Left cardiac atrium (tissue), 4 donors: Measurements from ENCODE around the gene CASQ2. TPM values are rescaled to one million over a fixed set of nuclear protein-coding genes. Genes with fewer than 3 reads are reported as not detected.

Experiments used
- ATAC-seq, 2 donors: fragments of 200-7000 bp; cut with Tn5 transposase; one replicate each; pipeline ENCODE4 v1.9.1; 2020; ENCODE audit warnings: mild to moderate bottlenecking in 2 of 2, moderate library complexity in 2 of 2
- DNase-seq: peaks from one replicate; pipeline ENCODE4 v3.0.0-alpha.2; 2020
- intact Hi-C, 2 donors: fragments of 100-400 bp; cut with DNase I; formaldehyde crosslinking; loops; one replicate each; pipeline versions ENCODE4 v1.14.1 to v1.15.1; 2022 to 2023
- total RNA-seq, 2 donors: library from RNA; stranded (reverse); fragmentation: NEBNext Ultra II Directional; extraction: Animal tissue kit (Norgen Biotek cat#: 25700); gene quantifications; one replicate each; pipeline ENCODE4 v1.2.1, GENCODE V29; 2021
- donor health status: DM: no; HTN: yes; CAD: no.
- donor health status: DM: no; HTN: yes; CAD: no; lungs with severe emphysema.
- donor health status: DM: yes; HTN: yes; CAD: no.
- donor health status: Dilated cardiomyopathy.

Gene CASQ2
- total RNA-seq, 2 donors from 2014 or later, result 603 to 715 TPM

DNA sequence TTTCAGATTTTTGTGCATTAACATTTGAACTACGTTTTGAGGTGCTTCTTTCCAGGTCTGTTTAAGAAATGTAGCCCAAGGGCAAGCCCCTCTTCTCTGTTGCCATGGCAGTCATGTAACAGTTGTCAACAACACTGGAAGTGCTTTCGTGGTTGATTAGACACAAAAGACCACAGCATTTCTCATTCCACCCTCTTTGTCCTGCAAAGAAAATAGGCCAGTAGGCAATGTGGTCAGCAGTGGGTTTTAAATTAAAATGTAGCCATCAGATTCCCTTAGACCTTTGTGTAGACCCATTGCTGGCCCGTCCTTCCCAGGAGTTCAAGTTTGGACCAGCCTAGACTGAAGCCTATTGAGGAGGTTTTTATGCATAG is 91.3 kb downstream of the CASQ2 start:
- ATAC-seq (no peak), DNase-seq (no peak)
- intact Hi-C loops, result no loop called here

DNA sequence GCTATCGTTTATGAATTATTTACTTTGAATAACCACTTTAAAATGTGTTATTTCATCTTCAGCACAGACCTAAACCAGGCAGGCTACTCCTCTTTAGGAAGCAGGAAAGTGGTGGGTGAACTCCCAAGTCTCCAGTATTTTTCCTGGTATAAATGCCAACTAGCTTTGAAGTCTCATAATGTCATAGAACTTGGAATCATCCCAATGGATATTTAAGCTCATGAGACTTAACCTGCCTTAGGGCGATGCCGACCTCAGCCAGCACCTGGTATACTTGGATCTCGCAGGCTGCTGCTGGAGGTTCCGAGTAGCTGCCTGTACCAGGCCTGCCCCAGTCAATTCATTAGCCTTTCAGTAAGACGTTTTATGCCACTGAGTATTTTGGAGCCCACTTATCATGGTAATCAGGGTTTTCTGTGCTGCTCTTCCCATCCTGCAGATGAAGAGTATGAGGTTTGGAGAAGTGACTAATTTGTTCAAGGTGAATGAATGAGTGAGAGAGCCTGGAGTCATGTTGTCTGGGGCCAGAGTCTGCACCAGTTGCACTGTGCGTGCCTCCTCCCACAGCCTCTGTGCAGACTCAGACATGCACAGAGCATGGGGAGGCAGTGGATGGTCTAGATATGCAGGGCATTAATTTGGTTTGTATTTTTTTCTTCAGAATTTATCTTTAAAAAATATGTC is 91.9 kb downstream of the CASQ2 start:
- DNase-seq (no peak), ATAC-seq (no peak)
- intact Hi-C loops, result no loop called here

DNA sequence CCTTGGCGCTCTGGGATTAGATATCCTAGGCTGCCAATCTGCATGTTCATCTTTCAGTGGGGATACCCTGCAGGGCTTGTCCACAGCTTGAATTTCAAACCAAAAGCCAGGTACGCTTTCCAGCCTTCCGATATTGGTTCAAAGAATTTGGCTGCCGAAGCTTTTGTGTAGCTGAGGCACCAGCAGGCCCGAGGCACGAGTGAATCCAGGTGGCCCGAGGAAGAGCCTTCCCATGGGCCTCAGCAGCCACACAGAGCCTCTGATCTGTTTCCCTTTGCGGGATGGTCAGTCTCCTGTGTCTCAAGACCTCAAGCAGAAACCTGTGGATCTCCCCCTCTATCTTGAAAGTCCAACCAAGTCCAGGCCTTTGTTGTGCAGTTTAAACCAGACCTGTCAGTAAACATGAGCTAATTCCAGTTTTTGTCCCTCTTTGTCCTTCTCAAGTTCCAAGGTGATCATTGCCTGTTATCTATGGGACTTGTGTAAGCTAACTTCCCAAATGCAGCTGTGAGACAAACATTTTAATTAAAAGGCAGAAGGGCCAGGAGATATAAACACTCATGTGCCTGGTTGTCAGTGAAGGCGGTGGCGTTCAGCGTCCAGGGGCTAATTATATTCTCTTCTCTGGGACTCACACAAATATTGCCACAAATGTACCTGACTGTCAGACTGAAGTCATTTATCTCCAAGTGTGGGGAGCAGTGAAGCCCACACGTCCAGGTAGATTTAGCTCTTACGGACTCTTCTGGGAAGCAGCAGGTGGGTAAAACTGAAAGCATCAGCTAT is 96.1 kb downstream of the CASQ2 start:
- ATAC-seq, result no peak
- no peak for DNase-seq
- intact Hi-C loops, result no loop called here

GRCh38 chr1:115671176-115671934 is 97.2 kb downstream of the CASQ2 start:
- ATAC-seq (peak; percentile 18 to 52), DNase-seq (no peak)
- intact Hi-C loops, result no loop called here

GRCh38 chr1:115670476-115671175 is 97.9 kb downstream of the CASQ2 start:
- intact Hi-C loops, result no loop called here
- ATAC-seq, result no peak
- DNase-seq, result no peak

DNA sequence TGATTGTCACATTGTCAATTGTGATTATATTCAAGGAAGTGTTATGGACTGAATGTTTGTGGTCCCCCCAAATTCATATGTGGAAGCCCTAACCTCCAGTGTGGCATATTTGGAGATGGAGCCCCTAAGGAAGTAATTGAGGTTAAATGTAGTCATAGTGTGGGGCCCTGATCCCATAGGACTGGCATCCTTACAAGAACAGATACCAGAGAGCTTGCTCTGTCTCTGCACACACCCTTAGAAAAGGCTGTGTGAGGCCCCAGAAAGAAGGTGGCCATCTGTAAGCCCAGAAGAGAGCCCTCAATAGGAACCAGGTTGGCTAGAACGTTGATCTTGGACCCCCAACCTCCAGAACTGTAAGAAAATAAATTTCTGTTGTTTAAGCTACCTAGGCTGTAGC is 98.6 kb downstream of the CASQ2 start:
- ATAC-seq (no peak), DNase-seq (no peak)
- intact Hi-C loops, result no loop called here

GRCh38 chr1:115669002-115669673 is 99.4 kb downstream of the CASQ2 start:
- DNase-seq (no peak), ATAC-seq (no peak)
- intact Hi-C loops, result no loop called here

GRCh38 chr1:115668579-115668978 is 99.9 kb downstream of the CASQ2 start:
- intact Hi-C loops, result no loop called here
- ATAC-seq (no peak), DNase-seq (no peak)

GRCh38 chr1:115666702-115667101 is 101.8 kb downstream of the CASQ2 start:
- ATAC-seq, result peak; percentile 80 to 89
- intact Hi-C loops, result no loop called here
- DNase-seq, result peak; percentile 37

DNA sequence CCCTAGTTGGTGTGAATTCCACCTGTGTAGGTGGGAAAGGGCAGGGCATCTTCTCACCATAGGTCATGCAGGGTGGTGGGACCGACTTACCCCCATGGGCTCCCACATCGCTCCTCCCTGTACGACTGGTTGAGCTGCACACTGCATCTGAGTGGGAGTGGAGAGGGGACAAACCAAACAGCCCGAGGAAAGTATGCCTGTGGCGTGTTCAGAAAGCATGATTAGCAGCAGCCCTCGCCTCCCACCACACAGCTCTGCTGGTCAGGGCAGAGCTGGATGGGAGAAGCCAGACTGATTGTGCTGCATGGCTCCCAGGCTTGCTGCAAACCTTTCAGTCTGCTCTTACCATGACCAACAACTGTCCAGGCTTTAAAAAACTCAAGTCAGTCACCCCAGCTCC is 102.3 kb downstream of the CASQ2 start:
- ATAC-seq (peak in 1 of 2 donors; percentile 17), DNase-seq (no peak)
- intact Hi-C loops, result no loop called here

- ATAC-seq (no peak), DNase-seq (no peak)
- intact Hi-C loops, result no loop called here
Observed at GRCh38 chr1:115665319-115666096, 103.0 kb downstream of the CASQ2 start.

DNA sequence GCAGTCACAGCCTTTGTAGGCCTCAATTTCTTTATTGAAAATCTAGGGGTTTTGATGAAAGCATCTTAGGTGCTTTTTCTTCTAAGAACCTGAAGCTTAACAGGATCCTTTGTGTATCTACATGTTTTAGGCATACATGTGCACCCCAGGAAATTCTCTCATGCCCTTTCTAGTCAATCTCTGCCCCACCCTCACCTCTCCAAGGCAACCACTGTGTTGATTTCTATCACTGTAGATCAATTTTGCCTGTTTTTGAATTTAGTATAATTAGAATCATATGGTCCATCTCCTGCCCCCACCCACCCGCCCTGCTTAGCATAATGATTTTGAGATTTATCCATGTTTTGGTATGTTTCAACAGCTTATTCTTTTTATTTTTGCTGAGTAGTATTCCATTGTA is 107.4 kb downstream of the CASQ2 start:
- DNase-seq (no peak), ATAC-seq (no peak)
- intact Hi-C loops, result no loop called here

- intact Hi-C loops, result no loop called here
- ATAC-seq, result no peak
Observed at GRCh38 chr1:115660151-115660550, 108.4 kb downstream of the CASQ2 start.

DNA sequence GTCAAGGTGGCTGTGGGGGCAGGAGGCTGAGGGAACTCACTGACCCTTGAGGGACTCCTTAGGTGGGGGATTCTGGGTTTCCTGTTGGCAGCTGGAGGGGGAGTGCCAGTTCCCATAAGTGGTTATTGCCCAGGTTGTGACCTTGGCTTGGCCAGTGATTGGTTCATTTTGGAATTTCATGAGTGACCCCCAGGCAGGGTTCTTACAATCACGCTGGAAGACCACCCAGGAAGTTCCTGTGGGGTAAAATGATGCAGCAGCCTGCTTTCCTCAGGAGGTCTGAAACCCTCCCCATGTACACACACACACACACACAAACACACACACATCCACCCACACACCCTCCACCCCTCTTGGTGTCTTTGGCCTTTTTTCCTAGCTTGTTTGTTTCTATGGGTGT is 109.9 kb downstream of the CASQ2 start:
- intact Hi-C loops, result no loop called here
- ATAC-seq (no peak), DNase-seq (no peak)

More at GRCh38 chr1:115660151-115660550, 108.4 kb downstream of the CASQ2 start:
- DNase-seq, result no peak

DNA sequence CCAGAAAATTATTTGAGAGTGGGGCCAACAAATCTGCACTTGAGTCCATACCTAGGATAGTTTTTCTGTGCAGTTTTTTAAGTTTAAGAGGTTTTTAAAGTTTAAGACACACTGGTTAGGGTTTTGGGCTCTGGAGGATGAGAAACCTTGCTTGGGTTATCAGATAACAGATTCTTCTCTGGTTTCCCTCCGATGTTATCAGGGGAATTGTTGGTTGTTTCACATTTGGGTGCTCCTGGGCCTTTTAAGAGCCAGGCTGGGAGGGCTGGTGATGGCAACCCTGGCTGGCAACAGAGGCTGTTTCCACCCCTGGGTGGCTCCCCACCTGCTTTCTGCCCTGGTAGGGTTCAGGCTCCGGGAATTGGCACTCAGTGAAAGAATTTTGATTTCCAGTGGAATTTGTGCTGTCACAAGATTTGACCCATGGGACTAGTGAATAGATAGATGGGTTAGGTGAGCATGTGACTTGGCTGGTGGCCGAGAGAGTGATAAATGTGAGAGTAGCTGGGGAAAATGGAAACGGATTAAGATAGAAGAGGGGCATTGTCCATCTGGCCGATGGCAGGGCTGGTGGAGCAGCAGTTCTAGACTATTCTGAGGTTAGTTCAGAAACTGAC is 111.9 kb downstream of the CASQ2 start:
- ATAC-seq (no peak), DNase-seq (no peak)
- intact Hi-C loops, result no loop called here

- ATAC-seq, result no peak
- intact Hi-C loops, result no loop called here
Observed at GRCh38 chr1:115655916-115656315, 112.6 kb downstream of the CASQ2 start.

GRCh38 chr1:115655306-115655663 is 113.2 kb downstream of the CASQ2 start:
- intact Hi-C loops, result no loop called here
- ATAC-seq, result peak in 1 of 2 donors; percentile 14
- DNase-seq, result no peak

More at GRCh38 chr1:115655916-115656315, 112.6 kb downstream of the CASQ2 start:
- no peak for DNase-seq
